Lung (tissue), 12 donors: ENCODE measurements around the gene CACNA1I. TPM values are rescaled to one million over a fixed set of nuclear protein-coding genes. Genes with fewer than 3 reads are reported as not detected.

ENCODE experiments used
- ATAC-seq: fragments of 200-7000 bp; cut with Tn5 transposase; one replicate; pipeline ENCODE4 v1.9.1; 2020; ENCODE audit warnings: moderate number of reproducible peaks; ENCODE audit not compliant: insufficient read depth, low FRiP score
- DNase-seq, 3 donors: peaks; one replicate each; pipeline ENCODE4 v3.0.0-alpha.2; 2013 to 2017
- H3K27ac ChIP-seq, 2 donors: one replicate each; pipeline ENCODE4 v1.5.1; 2013; ENCODE audit warnings: mild to moderate bottlenecking in 2 of 2, moderate library complexity in 2 of 2, control low read depth in 1 of 2, inconsistent platforms in 1 of 2, low read depth in 1 of 2, low read length in 1 of 2
- H3K27me3 ChIP-seq, 3 donors: one replicate each; pipeline ENCODE4 v1.5.1; 2013; ENCODE audit warnings: low read length in 2 of 3; ENCODE audit not compliant: control insufficient read depth in 3 of 3, insufficient read depth in 3 of 3
- H3K36me3 ChIP-seq, 4 donors: one replicate each; pipeline ENCODE4 v1.5.1; 2013; ENCODE audit warnings: low read length in 4 of 4, mild to moderate bottlenecking in 1 of 4, moderate library complexity in 1 of 4; ENCODE audit not compliant: control insufficient read depth in 4 of 4, insufficient read depth in 4 of 4
- H3K4me1 ChIP-seq, 5 donors: one replicate each; pipeline ENCODE4 v1.5.1; 2013; ENCODE audit warnings: low read length in 5 of 5, mild to moderate bottlenecking in 2 of 5, moderate library complexity in 1 of 5; ENCODE audit not compliant: control insufficient read depth in 5 of 5, insufficient read depth in 5 of 5
- H3K4me3 ChIP-seq: one replicate; pipeline ENCODE4 v1.5.1; 2013; ENCODE audit warnings: mild to moderate bottlenecking, control low read depth, moderate library complexity
- H3K9ac ChIP-seq, 2 donors: one replicate each; pipeline ENCODE4 v1.5.1; 2013; ENCODE audit warnings: low read length in 2 of 2, control low read depth in 1 of 2; ENCODE audit not compliant: insufficient read depth in 1 of 2
- H3K9me3 ChIP-seq, 4 donors: one replicate each; pipeline ENCODE4 v1.5.1; 2013; ENCODE audit warnings: low read length in 3 of 4, mild to moderate bottlenecking in 1 of 4, moderate library complexity in 1 of 4; ENCODE audit not compliant: control insufficient read depth in 4 of 4, insufficient read depth in 3 of 4
- CTCF ChIP-seq: IDR thresholded peaks from 2 replicates; pipeline ENCODE4 v1.5.1; 2012; ENCODE audit warnings: mild to moderate bottlenecking; ENCODE audit errors: control extremely low read depth, extremely low read depth
- WGBS, 2 donors: extraction: QIAGEN DNeasy Blood & Tissue Kit; methylation state at CpG; one replicate each; pipeline ENCODE4 v1.1.7; 2013; 5-methylcytosine and 5-hydroxymethylcytosine counted together
- polyA plus RNA-seq, 2 donors: library from polyadenylated mRNA; stranded (reverse); fragments of 200-250 nt; gene quantifications; one replicate each; pipeline ENCODE4 v1.2.1, GENCODE V29; 2013
- total RNA-seq, 2 donors: library from RNA; depleted of rRNA in 1 of 2; stranded (reverse); fragments of >200 nt in 1 of 2; gene quantifications; one replicate each; pipeline ENCODE4 v1.2.1, GENCODE V29; 2014 to 2021
- donor health status: control.
- donor health status: control.
- donor health status: Bipolar disorder and iron deficiency.
- donor health status: healthy.
- donor health status: DM: yes; HTN: yes; CAD: no.

Gene CACNA1I
- total and polyA plus RNA-seq, 4 donors: 0.07 to 0.22 (median 0.16) TPM

GRCh38 chr22:39534591-39535356 is 35.8 kb upstream of the CACNA1I start:
- Histone ChIP-seq H3K36me3 (peaks cover 0 to 13% (median 9%) of the 10 kb centered on the region in 4 donors), H3K4me1 (peaks cover 5 to 24% (median 6%) of the 10 kb centered on the region in 5 donors), H3K27ac (no peak overlapping the region), H3K9me3 (no peaks in the 10 kb centered on the region), H3K4me3 (no peak overlapping the region), H3K9ac (no peak overlapping the region), H3K27me3 (no peaks in the 10 kb centered on the region)
- 9 to 16% methylated on average over 41 of the region's 41 CpGs for WGBS, 2 donors
- TF ChIP-seq CTCF: peak; percentile 89
- no peak for ATAC-seq
- peak; percentile 88 to 91 (median 88) for DNase-seq

DNA sequence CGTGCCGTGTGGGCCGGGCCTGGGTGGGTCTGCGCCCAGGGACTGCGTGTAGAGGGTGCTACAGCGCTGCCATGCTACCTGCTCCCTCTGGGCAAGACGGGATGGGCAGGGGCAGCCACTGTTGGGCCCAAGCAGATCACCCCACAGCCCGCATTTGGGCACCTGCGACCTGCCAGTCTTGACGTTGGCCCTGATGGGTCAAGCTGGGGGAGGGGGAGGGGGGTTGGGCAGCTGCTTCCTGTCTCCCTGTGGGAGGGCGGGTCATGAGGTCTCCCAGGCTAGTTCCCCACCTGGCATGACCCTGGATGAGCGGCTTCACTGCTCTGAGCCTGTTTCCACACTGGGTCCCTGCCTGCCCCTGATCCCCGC is 35.2 kb upstream of the CACNA1I start:
- WGBS, 2 donors: 44 to 54% methylated on average over 11 to 13 of the region's 13 CpGs
- DNase-seq: no peak

GRCh38 chr22:39535831-39536449 is 34.6 kb upstream of the CACNA1I start:
- 87 to 90% methylated on average over 15 of the region's 15 CpGs for WGBS, 2 donors
- Histone ChIP-seq H3K27me3 (no peaks in the 10 kb centered on the region), H3K27ac (no peak overlapping the region), H3K36me3 (peaks cover 0 to 8% (median 4%) of the 10 kb centered on the region in 4 donors), H3K4me3 (no peak overlapping the region), H3K4me1 (peaks cover 2 to 18% (median 6%) of the 10 kb centered on the region in 5 donors), H3K9ac (no peak overlapping the region), H3K9me3 (no peaks in the 10 kb centered on the region)
- TF ChIP-seq CTCF: no peak
- DNase-seq (no peak), ATAC-seq (no peak)

More for the DNA sequence above, 35.2 kb upstream of the CACNA1I start:
- Histone ChIP-seq H3K4me3 (no peak overlapping the region), H3K9me3 (no peaks in the 10 kb centered on the region), H3K27me3 (no peaks in the 10 kb centered on the region), H3K4me1 (peaks cover 3 to 21% (median 6%) of the 10 kb centered on the region in 5 donors), H3K27ac (no peak overlapping the region), H3K36me3 (peaks cover 0 to 11% (median 7%) of the 10 kb centered on the region in 4 donors), H3K9ac (no peak overlapping the region)
- no peak for ATAC-seq
- TF ChIP-seq CTCF: no peak
